Hepatocyte (in vitro differentiated cells): ENCODE measurements around the gene MMS19. TPM values are rescaled to one million over a fixed set of nuclear protein-coding genes. Genes with fewer than 3 reads are reported as not detected.
A peak's percentile ranks its signal among the peaks of the same experiment; 100 is the strongest.

ENCODE experiments used
- DNase-seq: peaks from one replicate; pipeline ENCODE4 v3.0.0-alpha.2; 2016; ENCODE audit warnings: low spot score
- H2AFZ ChIP-seq: fragments of 200-600 bp; sonication (generic); 2 replicates; pipeline ENCODE4 v1.6.0; 2016; ENCODE audit warnings: antibody characterized with exemption, mild to moderate bottlenecking
- H3K27ac ChIP-seq: fragments of 200-600 bp; sonication (generic); 2 replicates; pipeline ENCODE4 v1.5.1; 2016; ENCODE audit warnings: mild to moderate bottlenecking
- H3K27me3 ChIP-seq: fragments of 200-600 bp; sonication (generic); 2 replicates; pipeline ENCODE4 v1.6.1; 2016
- H3K36me3 ChIP-seq: fragments of 200-600 bp; sonication (generic); replicated peaks from 2 replicates; pipeline ENCODE4 v1.5.1; 2016; ENCODE audit warnings: low read depth; ENCODE audit not compliant: insufficient read depth
- H3K4me1 ChIP-seq: fragments of 200-600 bp; sonication (generic); 2 replicates; pipeline ENCODE4 v1.5.1; 2016; ENCODE audit warnings: mild to moderate bottlenecking, moderate library complexity; ENCODE audit not compliant: insufficient read depth
- H3K4me2 ChIP-seq: fragments of 200-600 bp; sonication (generic); 2 replicates; pipeline ENCODE4 v1.6.0; 2016
- H3K4me3 ChIP-seq: fragments of 200-600 bp; sonication (generic); 2 replicates; pipeline ENCODE4 v1.5.1; 2016; ENCODE audit warnings: mild to moderate bottlenecking
- H3K79me2 ChIP-seq: fragments of 200-600 bp; sonication (generic); 2 replicates; pipeline ENCODE4 v1.6.0; 2017; ENCODE audit warnings: mild to moderate bottlenecking
- H3K9me2 ChIP-seq: fragments of 200-600 bp; sonication (generic); replicated peaks from 2 replicates; pipeline ENCODE4 v1.6.0; 2017; ENCODE audit warnings: mild to moderate bottlenecking; ENCODE audit not compliant: insufficient read depth
- H3K9me3 ChIP-seq: fragments of 200-600 bp; sonication (generic); 2 replicates; pipeline ENCODE4 v1.5.1; 2016; ENCODE audit warnings: low read depth, mild to moderate bottlenecking
- H4K20me1 ChIP-seq: fragments of 200-600 bp; sonication (generic); 2 replicates; pipeline ENCODE4 v1.6.0; 2016; ENCODE audit warnings: mild to moderate bottlenecking; ENCODE audit not compliant: insufficient read depth, poor library complexity, severe bottlenecking
- CTCF ChIP-seq: fragments of 200-600 bp; sonication (generic); IDR thresholded peaks from 2 replicates; pipeline ENCODE4 v1.5.1; 2016; ENCODE audit warnings: antibody characterized with exemption, mild to moderate bottlenecking; ENCODE audit not compliant: poor library complexity
- EZH2 ChIP-seq: fragments of 200-600 bp; sonication (generic); IDR thresholded peaks from 2 replicates; pipeline ENCODE4 v1.6.1; 2016; ENCODE audit warnings: antibody characterized with exemption, mild to moderate bottlenecking, borderline replicate concordance
- EZH2phosphoT487 ChIP-seq: fragments of 200-600 bp; sonication (generic); IDR thresholded peaks from one replicate; pipeline ENCODE4 v1.6.1; 2018; ENCODE audit warnings: antibody characterized with exemption, mild to moderate bottlenecking, low read depth, moderate library complexity; ENCODE audit not compliant: unreplicated experiment, severe bottlenecking
- WGBS: methylation state at CpG from one replicate; pipeline ENCODE4 v1.1.6; 2016; ENCODE audit warnings: low lambda C conversion rate; ENCODE audit errors: missing lambda C conversion rate; 5-methylcytosine and 5-hydroxymethylcytosine counted together
- polyA plus RNA-seq: library from polyadenylated mRNA; unstranded; fragments of >200 nt; fragmentation: Nextera tagmentation; extraction: Ambion mirVana; gene quantifications from 2 replicates; pipeline ENCODE4 v1.2.1, GENCODE V29; 2016
- total RNA-seq: library from RNA; depleted of rRNA; stranded (reverse); fragments of >200 nt; gene quantifications from 2 replicates; pipeline ENCODE4 v1.2.3, GENCODE V29; 2014

Gene MMS19
- total and polyA plus RNA-seq, 2 experiments from 2014 or later = 58.4 to 68.6 TPM

DNA sequence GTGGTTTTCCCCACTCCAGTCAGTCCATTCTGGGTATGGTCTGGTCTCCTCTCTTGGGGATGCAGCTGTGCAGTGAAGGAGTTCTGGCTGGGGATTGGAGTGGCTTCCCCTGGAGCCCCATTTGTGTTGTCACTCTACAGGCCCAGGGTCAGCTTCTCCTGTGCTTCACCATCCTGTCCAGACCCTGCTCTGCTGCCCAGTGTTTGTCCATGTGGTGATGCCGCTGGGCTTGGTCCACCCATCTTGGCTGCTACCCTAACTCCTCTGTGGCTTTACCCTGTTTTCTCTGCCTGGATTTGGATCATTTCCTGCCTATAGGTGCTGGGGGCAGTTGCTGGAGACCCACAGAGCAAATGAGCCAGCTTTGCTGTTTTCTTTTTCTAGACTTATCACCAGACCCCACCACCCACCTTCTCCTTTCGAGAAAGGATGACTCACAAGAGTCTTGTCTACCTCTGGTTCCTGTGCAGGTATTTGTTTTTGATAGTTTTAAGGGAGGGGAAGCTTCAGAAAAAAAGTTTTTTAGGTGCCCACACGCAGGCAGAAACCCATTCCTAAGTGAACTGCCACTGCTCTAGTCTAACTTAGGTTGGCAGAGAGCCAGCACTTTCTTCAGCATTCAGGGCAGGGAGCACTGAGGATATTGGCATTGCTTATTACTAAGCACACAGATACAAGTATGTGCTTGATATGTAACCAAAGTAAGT, 43.7 kb downstream of the MMS19 start:
- TF ChIP-seq CTCF (no peak), EZH2 (no peak), EZH2phosphoT487 (no peak)
- no peak overlapping the region for H3K27ac ChIP-seq
- H3K9me3 ChIP-seq = no peaks in the 10 kb centered on the region
- WGBS = 73% methylated on average over 3 of the region's 3 CpGs
- H2AFZ ChIP-seq = no peak overlapping the region
- H3K36me3 ChIP-seq = no peaks in the 10 kb centered on the region
- no peak overlapping the region for H3K4me3 ChIP-seq
- H4K20me1 ChIP-seq = peaks cover 3% of the 10 kb centered on the region
- H3K4me1 ChIP-seq = no peaks in the 10 kb centered on the region
- DNase-seq = peak; percentile 47
- no peaks in the 10 kb centered on the region for H3K27me3 ChIP-seq
- H3K4me2 ChIP-seq = no peak overlapping the region
- peaks cover 30% of the 10 kb centered on the region for H3K79me2 ChIP-seq
- H3K9me2 ChIP-seq = no peaks in the 10 kb centered on the region

DNA sequence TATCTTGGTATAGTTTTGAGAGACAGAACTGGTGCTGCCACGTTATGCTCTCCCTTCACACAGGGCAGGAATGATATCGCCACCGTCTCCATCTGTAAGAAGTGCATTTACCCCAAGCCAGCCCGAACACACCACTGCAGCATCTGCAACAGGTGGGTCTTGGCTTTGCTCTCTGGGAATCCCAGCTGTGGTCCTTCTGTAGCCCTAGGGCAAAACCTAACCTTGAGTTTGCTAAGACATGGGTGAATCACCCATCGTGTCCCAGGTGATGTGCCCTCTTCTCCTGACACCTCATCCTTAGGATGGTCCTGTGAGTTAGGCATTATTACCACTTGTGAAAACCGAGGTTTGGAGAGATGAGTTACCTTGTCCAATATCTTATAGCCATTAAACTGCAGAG, 45.9 kb downstream of the MMS19 start:
- Histone ChIP-seq H3K27me3 (no peaks in the 10 kb centered on the region), H3K27ac (no peak overlapping the region), H3K4me1 (peaks cover 11% of the 10 kb centered on the region), H3K79me2 (peaks cover 50% of the 10 kb centered on the region), H3K36me3 (no peaks in the 10 kb centered on the region), H3K4me3 (no peak overlapping the region), H2AFZ (no peak overlapping the region), H3K4me2 (no peak overlapping the region), H4K20me1 (peaks cover 3% of the 10 kb centered on the region), H3K9me2 (no peaks in the 10 kb centered on the region), H3K9me3 (no peaks in the 10 kb centered on the region)
- TF ChIP-seq CTCF = no peak
- no peak for DNase-seq
- 99% methylated on average over 6 of the region's 6 CpGs for WGBS

GRCh38 chr10:97451605-97452004, 46.6 kb downstream of the MMS19 start:
- TF ChIP-seq EZH2phosphoT487 (no peak), EZH2 (no peak), CTCF (no peak)
- peaks cover 17% of the 10 kb centered on the region for H3K4me1 ChIP-seq
- no peak for DNase-seq
- H3K9me2 ChIP-seq = no peaks in the 10 kb centered on the region
- no peak overlapping the region for H3K27ac ChIP-seq
- H4K20me1 ChIP-seq = peaks cover 3% of the 10 kb centered on the region
- 98% methylated on average over 17 of the region's 17 CpGs for WGBS
- H3K79me2 ChIP-seq = peaks cover 57% of the 10 kb centered on the region
- no peak overlapping the region for H2AFZ ChIP-seq
- no peak overlapping the region for H3K4me2 ChIP-seq
- no peaks in the 10 kb centered on the region for H3K27me3 ChIP-seq
- no peaks in the 10 kb centered on the region for H3K9me3 ChIP-seq
- H3K36me3 ChIP-seq = no peaks in the 10 kb centered on the region
- H3K4me3 ChIP-seq = no peak overlapping the region

GRCh38 chr10:97450828-97451227, 47.4 kb downstream of the MMS19 start:
- no peak for DNase-seq
- H3K9me3 ChIP-seq = no peaks in the 10 kb centered on the region
- H4K20me1 ChIP-seq = peaks cover 3% of the 10 kb centered on the region
- no peak for TF ChIP-seq CTCF
- no peak for TF ChIP-seq EZH2phosphoT487
- TF ChIP-seq EZH2 = no peak
- H3K4me3 ChIP-seq = no peak overlapping the region
- H3K4me2 ChIP-seq = no peak overlapping the region
- H3K79me2 ChIP-seq = peaks cover 59% of the 10 kb centered on the region
- peaks cover 17% of the 10 kb centered on the region for H3K4me1 ChIP-seq
- WGBS = 91% methylated on average over 2 of the region's 2 CpGs
- no peak overlapping the region for H2AFZ ChIP-seq
- H3K27ac ChIP-seq = no peak overlapping the region
- no peaks in the 10 kb centered on the region for H3K36me3 ChIP-seq
- no peaks in the 10 kb centered on the region for H3K9me2 ChIP-seq
- H3K27me3 ChIP-seq = no peaks in the 10 kb centered on the region
